ENCODE measurements around the gene PLGLB1.
"Not testable (repeated sequence)": the region's sequence is repeated elsewhere in the genome, so short reads cannot be mapped to it uniquely, and the experiment has no call there.

The PLGLB1 gene

GRCh38 chr2:87021744-87022143 lies at the start of gene PLGLB1:
Gene PLGLB1, minus strand, starts transcription at chr2:87021844. Its CDS starts 61 bp downstream, at chr2:87021783.
- not testable (repeated sequence) for DNase-seq (ENCODE audit: low spot score)

- DNase-seq (ENCODE audit: low spot score): not testable (repeated sequence)
Observed at GRCh38 chr2:87064305-87064704, 42.7 kb upstream of the PLGLB1 start.

- DNase-seq (ENCODE audit: low spot score): not testable (repeated sequence)
Observed at GRCh38 chr2:87063431-87063830, 41.8 kb upstream of the PLGLB1 start.

GRCh38 chr2:87061519-87061918 lies 39.9 kb upstream of the PLGLB1 start:
- not testable (repeated sequence) for DNase-seq (ENCODE audit: low spot score)

- DNase-seq (ENCODE audit: low spot score): not testable (repeated sequence)
Observed at GRCh38 chr2:87057606-87058005, 36.0 kb upstream of the PLGLB1 start.

GRCh38 chr2:87056843-87057242 lies 35.2 kb upstream of the PLGLB1 start:
- DNase-seq (ENCODE audit: low spot score): not testable (repeated sequence)

GRCh38 chr2:87056435-87056834 lies 34.8 kb upstream of the PLGLB1 start:
- DNase-seq (ENCODE audit: low spot score): not testable (repeated sequence)

GRCh38 chr2:87054375-87054774 lies 32.7 kb upstream of the PLGLB1 start:
- DNase-seq (ENCODE audit: low spot score): not testable (repeated sequence)

- not testable (repeated sequence) for DNase-seq (ENCODE audit: low spot score)
Observed at GRCh38 chr2:87041321-87041978, 19.8 kb upstream of the PLGLB1 start.

- not testable (repeated sequence) for DNase-seq (ENCODE audit: low spot score)
Observed at GRCh38 chr2:87028607-87029006, 7.0 kb upstream of the PLGLB1 start.

- not testable (repeated sequence) for DNase-seq (ENCODE audit: low spot score)
Observed at GRCh38 chr2:87026816-87027215, 5.2 kb upstream of the PLGLB1 start.

- not testable (repeated sequence) for DNase-seq (ENCODE audit: low spot score)
Observed at GRCh38 chr2:87025927-87026326, 4.3 kb upstream of the PLGLB1 start.

- DNase-seq (ENCODE audit: low spot score): not testable (repeated sequence)
Observed at GRCh38 chr2:87023988-87024615, 2.5 kb upstream of the PLGLB1 start.

GRCh38 chr2:87021043-87021442 lies 601 bp downstream of the PLGLB1 start:
- DNase-seq (ENCODE audit: low spot score): not testable (repeated sequence)

GRCh38 chr2:87019053-87019452 lies 2.6 kb downstream of the PLGLB1 start:
- not testable (repeated sequence) for DNase-seq (ENCODE audit: low spot score)

GRCh38 chr2:87014489-87015169 lies 7.0 kb downstream of the PLGLB1 start:
- not testable (repeated sequence) for DNase-seq (ENCODE audit: low spot score)

GRCh38 chr2:87004398-87004797 lies 17.2 kb downstream of the PLGLB1 start:
- not testable (repeated sequence) for DNase-seq (ENCODE audit: low spot score)

Measured in germinal center (tissue), 1 donor.